Measurements from ENCODE around the gene C1QL3.

DNA sequence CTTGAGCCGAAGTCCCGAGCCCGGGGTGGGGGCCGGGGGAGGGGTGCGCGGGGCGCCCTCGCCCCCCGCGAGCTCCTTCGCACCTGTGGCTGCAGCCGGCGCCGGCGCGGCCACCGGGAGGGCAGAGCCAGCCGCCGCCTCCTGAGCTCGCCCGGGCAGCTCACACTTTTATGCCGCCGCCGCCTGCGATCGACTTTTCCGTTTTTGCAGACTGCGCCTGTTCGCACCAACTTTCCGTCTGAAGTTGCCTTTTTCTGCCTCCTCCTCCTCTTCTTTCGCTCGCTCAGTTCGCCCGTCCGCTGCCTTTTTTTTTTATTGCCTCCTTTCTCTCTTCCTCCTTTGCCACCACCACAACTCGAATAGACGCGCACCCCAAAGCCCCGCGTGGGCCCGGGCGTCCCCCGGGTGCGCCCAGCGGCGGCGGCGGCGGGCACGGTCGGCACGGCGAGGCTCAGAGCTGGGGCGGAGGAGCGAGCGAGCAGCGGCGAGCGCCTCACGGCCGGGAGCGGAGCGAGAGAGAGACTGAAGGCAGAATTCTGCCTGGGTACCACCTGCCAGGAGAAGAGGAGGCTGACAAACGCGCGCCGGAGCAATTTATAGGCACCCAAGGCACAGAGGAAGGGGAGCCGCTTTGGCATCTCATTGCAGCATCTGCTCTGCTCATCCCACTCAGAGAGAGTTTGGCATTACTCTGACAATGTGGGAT lies at the start of gene C1QL3:
- TF ChIP-seq CTCF (IDR thresholded peaks at IDR 0.05) (no peak), EP300 (IDR thresholded peaks at IDR 0.05) (no peak)

Measured in sigmoid colon (tissue), 4 donors.